Rectal smooth muscle tissue (tissue), 1 donor: ENCODE measurements around the gene ARID5A.

Source experiments
- H3K27ac ChIP-seq: one replicate; pipeline ENCODE4 v1.7.0; 2013; ENCODE audit warnings: low read depth, low read length, inconsistent platforms
- H3K27me3 ChIP-seq: one replicate; pipeline ENCODE4 v1.7.0; 2013; ENCODE audit warnings: low read length; ENCODE audit not compliant: control insufficient read depth, insufficient read depth
- H3K36me3 ChIP-seq: one replicate; pipeline ENCODE4 v1.7.0; 2013; ENCODE audit warnings: low read length; ENCODE audit not compliant: control insufficient read depth, insufficient read depth
- H3K4me1 ChIP-seq: one replicate; pipeline ENCODE4 v1.7.0; 2013; ENCODE audit warnings: low read length; ENCODE audit not compliant: control insufficient read depth, insufficient read depth
- H3K4me3 ChIP-seq: one replicate; pipeline ENCODE4 v1.7.0; 2013; ENCODE audit warnings: low read length
- H3K9ac ChIP-seq: one replicate; pipeline ENCODE4 v1.7.0; 2013; ENCODE audit warnings: low read length

ARID5A gene

DNA sequence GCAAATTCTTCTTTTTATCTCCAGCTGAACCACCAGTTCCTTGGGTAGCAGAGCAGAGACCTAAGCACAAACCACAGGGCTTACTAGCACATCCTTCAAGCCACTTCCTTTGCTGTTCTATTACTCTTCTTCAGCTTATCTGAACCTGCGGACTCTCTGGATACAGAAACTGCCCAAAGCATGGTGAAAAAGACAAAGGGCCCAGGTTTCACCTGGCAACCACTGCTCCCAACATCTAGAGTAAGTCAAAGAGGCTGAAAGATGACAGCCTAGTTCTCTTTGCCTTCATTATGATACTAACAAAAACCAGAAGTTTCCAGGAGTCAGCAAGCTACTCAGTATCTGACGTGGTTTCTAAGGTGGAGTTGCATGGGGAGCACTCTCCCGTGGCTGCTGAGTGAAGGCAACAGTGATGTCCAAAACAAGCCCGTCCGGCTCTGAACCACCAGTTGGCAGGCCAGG, 58.2 kb downstream of the ARID5A start:
- Histone ChIP-seq H3K27me3 (no peaks in the 10 kb centered on the region), H3K4me3 (no peak overlapping the region), H3K36me3 (peaks cover 16% of the 10 kb centered on the region), H3K9ac (no peak overlapping the region), H3K27ac (no peak overlapping the region), H3K4me1 (no peaks in the 10 kb centered on the region)

DNA sequence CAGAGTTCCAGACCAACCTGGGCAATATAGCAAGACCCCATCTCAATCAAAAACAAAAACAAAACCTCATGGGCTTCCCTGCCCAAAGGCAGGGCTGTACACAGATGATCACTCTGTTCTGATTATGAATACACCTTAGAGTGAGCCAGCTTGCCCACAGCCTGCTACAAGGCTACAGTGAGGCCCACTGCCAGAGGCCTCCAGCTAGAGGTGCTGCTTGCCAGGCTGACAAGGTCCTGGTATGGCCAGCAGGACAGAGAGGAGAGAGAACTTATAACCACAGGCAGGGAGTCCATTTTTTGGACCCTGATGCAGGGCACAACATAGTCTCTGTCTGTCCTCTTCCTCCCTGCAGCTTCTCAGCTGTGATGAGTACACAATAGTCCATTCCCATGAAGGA, 60.0 kb downstream of the ARID5A start:
- Histone ChIP-seq H3K27ac (no peak overlapping the region), H3K4me1 (no peaks in the 10 kb centered on the region), H3K4me3 (no peak overlapping the region), H3K27me3 (no peaks in the 10 kb centered on the region), H3K9ac (no peak overlapping the region), H3K36me3 (peaks cover 20% of the 10 kb centered on the region)

DNA sequence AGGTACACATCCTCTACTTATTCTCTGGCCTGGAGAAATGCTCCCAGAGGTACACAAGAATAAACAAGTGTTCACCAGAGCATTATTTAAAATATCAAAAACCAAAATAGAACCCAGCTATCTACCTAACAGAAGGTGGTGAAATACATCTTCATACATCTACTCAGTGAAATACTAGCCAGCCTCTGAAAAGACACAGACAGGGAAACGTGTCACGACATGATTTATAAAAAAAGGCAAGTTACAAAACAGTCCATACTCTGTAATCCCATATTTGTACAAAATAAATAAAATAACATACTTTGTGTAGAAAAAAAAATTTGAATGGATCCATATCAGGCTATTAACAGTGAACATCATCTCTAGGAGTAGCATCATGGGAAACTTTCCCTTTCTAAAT, 63.4 kb downstream of the ARID5A start:
- Histone ChIP-seq H3K27ac (no peak overlapping the region), H3K4me3 (no peak overlapping the region), H3K4me1 (no peaks in the 10 kb centered on the region), H3K36me3 (peaks cover 35% of the 10 kb centered on the region), H3K9ac (no peak overlapping the region), H3K27me3 (no peaks in the 10 kb centered on the region)

DNA sequence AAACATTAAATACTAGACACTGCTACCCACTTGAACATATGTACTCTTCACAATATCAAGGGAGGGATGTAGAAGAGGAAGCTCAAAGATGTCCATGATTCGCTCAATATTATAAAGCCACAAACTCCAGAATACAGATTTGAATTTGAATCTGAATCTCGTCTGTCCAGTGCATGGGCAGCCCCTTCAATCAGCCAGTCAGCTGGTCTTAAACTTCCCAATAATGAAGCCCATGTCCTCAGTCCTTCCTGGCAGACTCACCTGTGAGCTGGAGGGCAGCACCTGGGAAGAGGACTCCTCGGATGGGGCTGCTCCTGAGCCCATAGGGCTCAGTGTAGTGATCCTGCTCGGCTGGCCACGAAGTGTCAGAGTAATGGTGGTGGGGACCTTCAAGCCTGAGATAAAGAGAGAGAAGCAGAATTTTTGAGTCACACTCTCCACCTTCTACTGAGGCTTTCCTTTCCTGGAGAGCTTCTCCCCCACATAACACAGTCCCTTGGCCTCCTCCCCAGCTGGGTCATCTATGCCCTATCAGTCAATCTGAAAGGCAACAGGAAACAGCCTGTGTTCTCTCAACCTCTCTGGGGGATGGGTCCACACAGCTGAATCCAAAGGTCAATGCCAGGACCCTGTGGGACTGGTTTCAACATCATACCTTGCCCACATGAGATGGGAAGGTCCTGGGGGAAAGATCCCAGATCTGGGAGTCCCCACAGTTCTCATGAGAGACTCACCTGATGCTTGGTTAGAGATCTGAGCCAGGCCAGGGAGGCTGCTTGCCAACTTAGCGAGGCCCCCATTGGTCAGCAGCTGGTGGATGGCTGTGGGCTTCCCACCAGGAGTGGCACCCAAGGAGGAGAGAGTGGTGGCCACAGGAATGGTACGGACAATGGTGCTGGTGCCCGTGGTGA, 65.1 kb downstream of the ARID5A start:
- no peaks in the 10 kb centered on the region for H3K4me1 ChIP-seq
- H3K4me3 ChIP-seq, result no peak overlapping the region
- H3K27ac ChIP-seq, result no peak overlapping the region
- no peaks in the 10 kb centered on the region for H3K27me3 ChIP-seq
- H3K9ac ChIP-seq, result no peak overlapping the region
- peaks cover 45% of the 10 kb centered on the region for H3K36me3 ChIP-seq
